HCT116 (cell line): ENCODE measurements around the gene RAB33B. TPM values are rescaled to one million over a fixed set of nuclear protein-coding genes. Genes with fewer than 3 reads are reported as not detected.

ENCODE experiments used
- ATAC-seq: fragments of 200-7000 bp; cut with Tn5 transposase; 2 replicates; pipeline ENCODE4 v1.9.1; 2020; ENCODE audit warnings: mild to moderate bottlenecking, moderate library complexity
- Bru-seq: library from RNA; stranded (reverse); fragments of 400-500 nt; gene quantifications from one replicate; lab custom pipeline; 2021; lab: Mats Ljungman, UMichigan
- BruChase-seq, 2 experiments: library from RNA; stranded (reverse); fragments of 400-500 nt; gene quantifications; one replicate each; lab custom pipeline; 2021; lab: Mats Ljungman, UMichigan
- BruUV-seq: library from RNA; stranded (reverse); fragments of 400-500 nt; replicated peaks from 2 replicates; lab custom pipeline; 2021; lab: Mats Ljungman, UMichigan
- CTCF ChIA-PET: fragments of 300-600 bp; sonication (Branson Sonifier 250); formaldehyde crosslinking; loops from one replicate; lab custom pipeline; 2021; ENCODE audit warnings: antibody characterized with exemption; lab: Charles Lee
- POLR2A ChIA-PET: fragments of 300-600, 350-600 bp; sonication (Branson Sonifier 250); formaldehyde crosslinking; loops from one replicate; lab custom pipeline; 2021; ENCODE audit warnings: antibody characterized with exemption; lab: Charles Lee
- RAD21 ChIA-PET, 2 experiments: fragments of 300-600 bp; sonication (Branson Sonifier 250); formaldehyde crosslinking; loops; one replicate each; lab custom pipeline; 2023; ENCODE audit warnings: low total read pairs in 2 of 2; ENCODE audit not compliant: uncharacterized antibody in 2 of 2, unreplicated experiment in 2 of 2, low non-redundant PET in 1 of 2; lab: Charles Lee
- DNase-seq: peaks from one replicate; pipeline ENCODE4 v3.0.0-alpha.2; 2010; ENCODE audit warnings: low read depth, low spot score
- H2AFZ ChIP-seq: fragments of 200-600 bp; shearing (Covaris generic), sonication (generic); 2 replicates; pipeline ENCODE4 v1.6.1; 2017; ENCODE audit warnings: low read depth, mixed run types, mixed read lengths, antibody characterized with exemption, low read length; ENCODE audit not compliant: poor library complexity, severe bottlenecking
- H3K27ac ChIP-seq: 2 replicates; pipeline ENCODE4 v1.5.1; 2012; ENCODE audit warnings: low read depth, low read length
- H3K27me3 ChIP-seq: fragments of 200-600 bp; sonication (generic); 2 replicates; pipeline ENCODE4 v1.6.1; 2016; ENCODE audit warnings: mixed run types, low read length, mixed read lengths; ENCODE audit not compliant: insufficient read depth
- H3K36me3 ChIP-seq, 2 experiments: fragments of 200-500 bp in 1 of 2; fragments of 200-600 bp in 1 of 2; sonication (Bioruptor generic) in 1 of 2; sonication (generic) in 1 of 2; 2 replicates each; pipeline versions ENCODE4 v1.5.1 to v1.6.1; 2014 to 2016; ENCODE audit warnings: low read length in 2 of 2, inconsistent platforms in 1 of 2, mixed read lengths in 1 of 2, mixed run types in 1 of 2; ENCODE audit not compliant: insufficient read depth in 2 of 2, control insufficient read depth in 1 of 2
- H3K4me1 ChIP-seq, 2 experiments: fragments of 200-600 bp in 1 of 2; sonication (generic) in 1 of 2; 2 replicates each; pipeline versions ENCODE4 v1.5.1 to v1.6.1; 2012 to 2017; ENCODE audit warnings: low read length in 2 of 2, inconsistent platforms in 1 of 2, mild to moderate bottlenecking in 1 of 2, mixed read lengths in 1 of 2, mixed run types in 1 of 2, moderate library complexity in 1 of 2; ENCODE audit not compliant: insufficient read depth in 2 of 2, control insufficient read depth in 1 of 2
- H3K4me2 ChIP-seq: fragments of 200-600 bp; sonication (generic); 2 replicates; pipeline ENCODE4 v1.6.1; 2017; ENCODE audit warnings: mixed run types, low read length, mixed read lengths
- H3K4me3 ChIP-seq, 2 experiments: fragments of 200-600 bp in 1 of 2; sonication (generic) in 1 of 2; replicated peaks in 1 of 2; 2 replicates each; pipeline ENCODE4 v1.5.1; 2011 to 2016; ENCODE audit warnings: low read length in 2 of 2, control low read depth in 1 of 2, low read depth in 1 of 2, mild to moderate bottlenecking in 1 of 2, mixed read lengths in 1 of 2, mixed run types in 1 of 2
- H3K79me2 ChIP-seq: fragments of 200-600 bp; sonication (generic); 2 replicates; pipeline ENCODE4 v1.6.1; 2017; ENCODE audit warnings: mild to moderate bottlenecking, mixed run types, low read length, moderate library complexity, mixed read lengths; ENCODE audit not compliant: insufficient read depth
- H3K9ac ChIP-seq: fragments of 200-600 bp; sonication (generic); 2 replicates; pipeline ENCODE4 v1.6.1; 2016; ENCODE audit warnings: low read length, mixed read lengths
- H3K9me2 ChIP-seq: fragments of 200-600 bp; sonication (generic), shearing (Covaris generic); 2 replicates; pipeline ENCODE4 v1.6.1; 2017; ENCODE audit warnings: mixed run types, mild to moderate bottlenecking, moderate library complexity; ENCODE audit not compliant: insufficient read depth
- H3K9me3 ChIP-seq, 2 experiments: fragments of 200-500 bp in 1 of 2; fragments of 200-600 bp in 1 of 2; sonication (Bioruptor generic) in 1 of 2; sonication (generic) in 1 of 2; 2 replicates each; pipeline ENCODE4 v1.6.1; 2014 to 2017; ENCODE audit warnings: low read length in 2 of 2, mixed read lengths in 2 of 2, inconsistent platforms in 1 of 2, low read depth in 1 of 2, mild to moderate bottlenecking in 1 of 2, mixed run types in 1 of 2, moderate library complexity in 1 of 2; ENCODE audit not compliant: control insufficient read depth in 1 of 2, insufficient read depth in 1 of 2
- H4K20me1 ChIP-seq: fragments of 200-600 bp; sonication (generic), shearing (Covaris generic); 2 replicates; pipeline ENCODE4 v1.6.1; 2017; ENCODE audit warnings: mixed run types, mild to moderate bottlenecking, moderate library complexity; ENCODE audit not compliant: insufficient read depth
- CEBPB ChIP-seq: IDR thresholded peaks from 2 replicates; pipeline ENCODE4 v1.6.1; 2012; ENCODE audit warnings: low read depth
- EGR1 ChIP-seq: IDR thresholded peaks from 2 replicates; pipeline ENCODE4 v1.6.1; 2012; ENCODE audit warnings: low read depth
- ELF1 ChIP-seq: IDR thresholded peaks from 2 replicates; pipeline ENCODE4 v1.6.1; 2012; ENCODE audit warnings: low read depth, borderline replicate concordance
- EZH2 ChIP-seq: fragments of 200-600 bp; sonication (generic); IDR thresholded peaks from 2 replicates; pipeline ENCODE4 v1.6.1; 2017; ENCODE audit warnings: antibody characterized with exemption, mixed run types
- EZH2phosphoT487 ChIP-seq: fragments of 200-600 bp; IDR thresholded peaks from 2 replicates; pipeline ENCODE4 v1.6.1; 2018; ENCODE audit warnings: antibody characterized with exemption, borderline replicate concordance
- POLR2A ChIP-seq: IDR thresholded peaks from 2 replicates; pipeline ENCODE4 v1.7.0; 2011; ENCODE audit warnings: borderline replicate concordance; ENCODE audit not compliant: insufficient read depth, insufficient read length; ENCODE audit errors: extremely low read depth
- POLR2AphosphoS5 ChIP-seq: IDR thresholded peaks from 2 replicates; pipeline ENCODE4 v1.6.1; 2011; ENCODE audit warnings: mild to moderate bottlenecking, low read depth, low read length, moderate library complexity
- SP1 ChIP-seq: IDR thresholded peaks from 2 replicates; pipeline ENCODE4 v1.6.1; 2012; ENCODE audit warnings: low read depth
- TCF7L2 ChIP-seq: IDR thresholded peaks from 2 replicates; pipeline ENCODE4 v1.7.0; 2011; ENCODE audit warnings: borderline replicate concordance, inconsistent platforms; ENCODE audit not compliant: insufficient read depth, insufficient read length; ENCODE audit errors: extremely low read depth
- YY1 ChIP-seq: IDR thresholded peaks from 2 replicates; pipeline ENCODE4 v1.6.1; 2011; ENCODE audit warnings: low read length, low read depth, moderate library complexity, mild to moderate bottlenecking; ENCODE audit not compliant: insufficient replicate concordance; ENCODE audit errors: extremely low read depth
- ZFX ChIP-seq: fragments of 450-650 bp; IDR thresholded peaks from 2 replicates; pipeline ENCODE4 v1.6.1; 2017
- ZNF274 ChIP-seq: fragments of 200-500 bp; sonication (Bioruptor generic); IDR thresholded peaks from 2 replicates; pipeline ENCODE4 v1.6.1; 2014; ENCODE audit warnings: mild to moderate bottlenecking, low read depth, low read length, inconsistent platforms
- intact Hi-C: fragments of 100-400 bp; cut with micrococcal nuclease; formaldehyde crosslinking; loops from 2 replicates; pipeline ENCODE4 v1.10.0; 2022
- long read RNA-seq: library from polyadenylated mRNA; unstranded; transcript quantifications from one replicate; pipeline ENCODE4 v2.0.0, GENCODE V29; 2021; ENCODE audit not compliant: unreplicated experiment
- polyA plus RNA-seq: library from polyadenylated mRNA; unstranded; fragments of >200 nt; gene quantifications from 2 replicates; pipeline ENCODE4 v1.2.1, GENCODE V29; 2012; ENCODE audit warnings: missing spikeins
- total RNA-seq: library from RNA; stranded (reverse); gene quantifications from one replicate; pipeline ENCODE4 v1.2.1, GENCODE V29; 2021; ENCODE audit not compliant: unreplicated experiment
- TF ChIP-seq, protein P1 (sequence below): IDR thresholded peaks from 2 replicates; pipeline ENCODE4 v1.6.1; 2011; ENCODE audit warnings: mild to moderate bottlenecking, low read length, moderate library complexity; ENCODE audit not compliant: insufficient replicate concordance; ENCODE audit errors: extremely low read depth
- TF ChIP-seq, protein P2 (sequence below): IDR thresholded peaks from 2 replicates; pipeline ENCODE4 v1.6.1; 2012
- TF ChIP-seq, protein P3 (sequence below): IDR thresholded peaks from 2 replicates; pipeline ENCODE4 v1.6.1; 2012; ENCODE audit warnings: low read depth
- TF ChIP-seq, protein P4 (sequence below), 3 experiments: fragments of 200-600 bp in 1 of 3; sonication (generic) in 1 of 3; IDR thresholded peaks in 2 of 3; conservative IDR thresholded peaks in 1 of 3; 2 replicates each; pipeline ENCODE4 v1.5.1; 2012 to 2017; ENCODE audit warnings: low read depth in 2 of 3, low read length in 2 of 3, antibody characterized with exemption in 1 of 3, borderline replicate concordance in 1 of 3, control low read depth in 1 of 3, mild to moderate bottlenecking in 1 of 3, mixed read lengths in 1 of 3, mixed run types in 1 of 3, moderate library complexity in 1 of 3; ENCODE audit not compliant: insufficient read depth in 1 of 3

Gene RAB33B
- total RNA-seq = 5.4 TPM
- polyA plus RNA-seq = 2.3 and 2.5 TPM in 2 replicates
- percentile 69 among the genes with signal in this experiment for Bru-seq, nascent RNA
- BruChase-seq, experiment 1, labeled RNA remaining after a 6-hour chase = percentile 70 among the genes with signal in this experiment
- percentile 78 among the genes with signal in this experiment for BruChase-seq, experiment 2, labeled RNA remaining after a 2-hour chase
- long read RNA-seq, full-length matches to known transcripts = 37 of 39 reads
- long read RNA-seq, partial matches to known transcripts = 0 of 39 reads
- long read RNA-seq, other reads (novel, unspliced or antisense) = 2 of 39 reads

DNA sequence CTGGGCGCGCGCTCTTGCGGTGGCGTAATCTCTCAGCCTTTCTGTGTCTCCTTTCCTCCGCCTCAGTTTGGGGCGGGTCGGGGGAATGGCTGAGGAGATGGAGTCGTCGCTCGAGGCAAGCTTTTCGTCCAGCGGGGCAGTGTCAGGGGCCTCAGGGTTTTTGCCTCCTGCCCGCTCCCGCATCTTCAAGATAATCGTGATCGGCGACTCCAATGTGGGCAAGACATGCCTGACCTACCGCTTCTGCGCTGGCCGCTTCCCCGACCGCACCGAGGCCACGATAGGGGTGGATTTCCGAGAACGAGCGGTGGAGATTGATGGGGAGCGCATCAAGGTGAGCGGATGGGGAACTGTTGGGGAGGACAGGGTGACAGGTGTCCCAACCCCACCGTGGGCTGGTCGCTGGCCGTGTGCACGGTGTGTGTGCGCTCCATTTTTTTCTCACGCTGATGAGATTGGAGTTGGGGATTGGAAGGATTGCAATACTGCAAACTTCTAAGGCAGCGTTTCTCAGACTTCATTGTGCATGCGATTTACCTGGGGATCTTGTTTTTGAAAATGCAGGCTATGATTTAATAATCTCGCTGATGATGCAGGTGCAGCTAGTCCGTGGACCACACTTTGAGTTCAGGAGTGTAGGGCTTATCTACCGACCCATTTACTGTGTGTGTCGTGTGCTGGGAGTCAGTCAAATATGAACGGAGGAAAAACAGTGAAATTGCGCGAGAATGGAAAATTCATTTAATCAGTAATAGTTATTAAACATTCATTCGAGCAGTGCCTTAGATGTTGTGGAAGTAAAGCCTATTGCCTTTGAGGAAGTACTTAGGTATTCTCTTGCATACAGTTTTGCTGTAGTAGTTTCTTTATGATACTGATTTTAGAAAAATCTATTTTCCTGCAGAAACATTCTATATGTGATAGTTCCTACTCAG, at the start of gene RAB33B:
RAB33B (plus strand) TSS at position 11 of the 935 bp plus-strand sequence; CDS start at position 86, 75 bp downstream.
- Histone ChIP-seq H3K27ac (peak within 1 kb of the TSS; percentile 93), H4K20me1 (no peaks in the 10 kb centered on the region), H3K27me3 (no peaks in the 10 kb centered on the region), H3K9ac (peak within 1 kb of the TSS; percentile 83), H3K79me2 (peaks cover 62% of the 10 kb centered on the region), H3K36me3 (no peaks in the 10 kb centered on the region), H3K4me1 (peaks cover 15 to 36% of the 10 kb centered on the region in 2 experiments), H3K4me3 (peak within 1 kb of the TSS; percentile 72 to 92), H2AFZ (no peak within 1 kb of the TSS), H3K9me2 (no peaks in the 10 kb centered on the region), H3K9me3 (no peaks in the 10 kb centered on the region), H3K4me2 (peak within 1 kb of the TSS; percentile 89)
- ChIA-PET POLR2A (no interaction called here), RAD21 (no interaction called here), CTCF (no interaction called here)
- ATAC-seq (peak; percentile 6), DNase-seq (no peak)
- intact Hi-C loops = no loop called here
- TSS peak; percentile 48 for BruUV-seq
- TF ChIP-seq ZFX = no peak
- TF ChIP-seq, protein P1, sequence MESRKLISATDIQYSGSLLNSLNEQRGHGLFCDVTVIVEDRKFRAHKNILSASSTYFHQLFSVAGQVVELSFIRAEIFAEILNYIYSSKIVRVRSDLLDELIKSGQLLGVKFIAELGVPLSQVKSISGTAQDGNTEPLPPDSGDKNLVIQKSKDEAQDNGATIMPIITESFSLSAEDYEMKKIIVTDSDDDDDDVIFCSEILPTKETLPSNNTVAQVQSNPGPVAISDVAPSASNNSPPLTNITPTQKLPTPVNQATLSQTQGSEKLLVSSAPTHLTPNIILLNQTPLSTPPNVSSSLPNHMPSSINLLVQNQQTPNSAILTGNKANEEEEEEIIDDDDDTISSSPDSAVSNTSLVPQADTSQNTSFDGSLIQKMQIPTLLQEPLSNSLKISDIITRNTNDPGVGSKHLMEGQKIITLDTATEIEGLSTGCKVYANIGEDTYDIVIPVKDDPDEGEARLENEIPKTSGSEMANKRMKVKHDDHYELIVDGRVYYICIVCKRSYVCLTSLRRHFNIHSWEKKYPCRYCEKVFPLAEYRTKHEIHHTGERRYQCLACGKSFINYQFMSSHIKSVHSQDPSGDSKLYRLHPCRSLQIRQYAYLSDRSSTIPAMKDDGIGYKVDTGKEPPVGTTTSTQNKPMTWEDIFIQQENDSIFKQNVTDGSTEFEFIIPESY = no peak
- peak; percentile 35; the same call in 1 of the 2 replicates for TF ChIP-seq POLR2AphosphoS5
- no peak for TF ChIP-seq TCF7L2
- TF ChIP-seq ELF1 = no peak
- no peak for TF ChIP-seq SP1
- TF ChIP-seq EZH2phosphoT487 = no peak
- TF ChIP-seq YY1 = peak; percentile 47
- TF ChIP-seq POLR2A = no peak
- TF ChIP-seq ZNF274 = no peak
- no peak for TF ChIP-seq EGR1
- TF ChIP-seq, protein P2, sequence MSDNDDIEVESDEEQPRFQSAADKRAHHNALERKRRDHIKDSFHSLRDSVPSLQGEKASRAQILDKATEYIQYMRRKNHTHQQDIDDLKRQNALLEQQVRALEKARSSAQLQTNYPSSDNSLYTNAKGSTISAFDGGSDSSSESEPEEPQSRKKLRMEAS = peak; percentile 41; the same call in 1 of the 2 replicates
- peak; percentile 86 for TF ChIP-seq CEBPB
- TF ChIP-seq, protein P3, sequence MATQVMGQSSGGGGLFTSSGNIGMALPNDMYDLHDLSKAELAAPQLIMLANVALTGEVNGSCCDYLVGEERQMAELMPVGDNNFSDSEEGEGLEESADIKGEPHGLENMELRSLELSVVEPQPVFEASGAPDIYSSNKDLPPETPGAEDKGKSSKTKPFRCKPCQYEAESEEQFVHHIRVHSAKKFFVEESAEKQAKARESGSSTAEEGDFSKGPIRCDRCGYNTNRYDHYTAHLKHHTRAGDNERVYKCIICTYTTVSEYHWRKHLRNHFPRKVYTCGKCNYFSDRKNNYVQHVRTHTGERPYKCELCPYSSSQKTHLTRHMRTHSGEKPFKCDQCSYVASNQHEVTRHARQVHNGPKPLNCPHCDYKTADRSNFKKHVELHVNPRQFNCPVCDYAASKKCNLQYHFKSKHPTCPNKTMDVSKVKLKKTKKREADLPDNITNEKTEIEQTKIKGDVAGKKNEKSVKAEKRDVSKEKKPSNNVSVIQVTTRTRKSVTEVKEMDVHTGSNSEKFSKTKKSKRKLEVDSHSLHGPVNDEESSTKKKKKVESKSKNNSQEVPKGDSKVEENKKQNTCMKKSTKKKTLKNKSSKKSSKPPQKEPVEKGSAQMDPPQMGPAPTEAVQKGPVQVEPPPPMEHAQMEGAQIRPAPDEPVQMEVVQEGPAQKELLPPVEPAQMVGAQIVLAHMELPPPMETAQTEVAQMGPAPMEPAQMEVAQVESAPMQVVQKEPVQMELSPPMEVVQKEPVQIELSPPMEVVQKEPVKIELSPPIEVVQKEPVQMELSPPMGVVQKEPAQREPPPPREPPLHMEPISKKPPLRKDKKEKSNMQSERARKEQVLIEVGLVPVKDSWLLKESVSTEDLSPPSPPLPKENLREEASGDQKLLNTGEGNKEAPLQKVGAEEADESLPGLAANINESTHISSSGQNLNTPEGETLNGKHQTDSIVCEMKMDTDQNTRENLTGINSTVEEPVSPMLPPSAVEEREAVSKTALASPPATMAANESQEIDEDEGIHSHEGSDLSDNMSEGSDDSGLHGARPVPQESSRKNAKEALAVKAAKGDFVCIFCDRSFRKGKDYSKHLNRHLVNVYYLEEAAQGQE = no peak
- TF ChIP-seq, protein P4, sequence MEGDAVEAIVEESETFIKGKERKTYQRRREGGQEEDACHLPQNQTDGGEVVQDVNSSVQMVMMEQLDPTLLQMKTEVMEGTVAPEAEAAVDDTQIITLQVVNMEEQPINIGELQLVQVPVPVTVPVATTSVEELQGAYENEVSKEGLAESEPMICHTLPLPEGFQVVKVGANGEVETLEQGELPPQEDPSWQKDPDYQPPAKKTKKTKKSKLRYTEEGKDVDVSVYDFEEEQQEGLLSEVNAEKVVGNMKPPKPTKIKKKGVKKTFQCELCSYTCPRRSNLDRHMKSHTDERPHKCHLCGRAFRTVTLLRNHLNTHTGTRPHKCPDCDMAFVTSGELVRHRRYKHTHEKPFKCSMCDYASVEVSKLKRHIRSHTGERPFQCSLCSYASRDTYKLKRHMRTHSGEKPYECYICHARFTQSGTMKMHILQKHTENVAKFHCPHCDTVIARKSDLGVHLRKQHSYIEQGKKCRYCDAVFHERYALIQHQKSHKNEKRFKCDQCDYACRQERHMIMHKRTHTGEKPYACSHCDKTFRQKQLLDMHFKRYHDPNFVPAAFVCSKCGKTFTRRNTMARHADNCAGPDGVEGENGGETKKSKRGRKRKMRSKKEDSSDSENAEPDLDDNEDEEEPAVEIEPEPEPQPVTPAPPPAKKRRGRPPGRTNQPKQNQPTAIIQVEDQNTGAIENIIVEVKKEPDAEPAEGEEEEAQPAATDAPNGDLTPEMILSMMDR (IDR thresholded peaks at IDR 0.05 in 2 of 3, conservative IDR thresholded peaks at IDR 0.05 in 1 of 3; ENCODE audit: borderline replicate concordance in 1 of 3, insufficient read depth in 1 of 3, low read depth in 2 of 3, low read length in 2 of 3) = no peak
- no peak for TF ChIP-seq EZH2
